NCI-H1105 treated with DMSO at 0.1 percent for 48 hours (cell line): Measurements from ENCODE around the gene ZNF598.
"Not testable (repeated sequence)": the region's sequence is repeated elsewhere in the genome, so short reads cannot be mapped to it uniquely, and the experiment has no call there.

Source experiments
- DNase-seq: peaks from one replicate; lab custom pipeline; 2025; lab: John Stamatoyannopoulos, UW

Gene ZNF598

GRCh38 chr16:2027024-2028010 is 17.7 kb upstream of the ZNF598 start:
- no peak for DNase-seq

DNA sequence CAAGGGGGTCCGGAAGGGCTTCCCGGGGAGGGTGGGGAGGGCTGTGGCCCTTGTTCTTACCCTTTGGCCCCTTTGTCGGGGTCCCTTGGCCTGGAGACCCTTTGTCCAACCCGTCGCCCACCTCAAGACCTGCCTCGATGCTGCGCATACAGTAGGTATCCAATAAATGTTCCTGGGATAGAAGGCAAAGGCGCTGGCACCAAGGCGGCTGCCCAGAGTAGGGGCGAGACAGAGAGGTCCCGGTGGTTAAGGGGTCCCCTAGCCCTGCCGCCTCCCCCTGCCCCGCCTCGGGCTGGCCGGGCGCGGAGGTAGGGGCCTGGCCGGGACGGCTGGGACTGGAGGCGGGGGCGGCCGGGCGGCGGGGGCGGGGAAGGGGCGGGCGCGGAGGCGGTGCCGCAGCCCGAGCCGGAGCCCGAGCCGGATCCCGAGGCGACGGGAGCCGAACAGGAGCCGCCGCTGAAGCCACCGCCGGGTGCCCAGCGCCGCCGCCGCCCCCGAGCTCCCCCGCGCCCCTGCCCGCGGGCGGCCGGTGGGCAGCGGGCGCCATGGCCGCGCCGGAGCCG is 16.9 kb upstream of the ZNF598 start, which contains the start of gene NHERF2:
Gene NHERF2 (plus strand): TSS at position 442 of the 563 bp plus-strand sequence. CDS start 104 bp downstream, at position 546.
- no peak for DNase-seq

- no peak for DNase-seq
These were observed 16.3 kb upstream of the ZNF598 start for GRCh38 chr16:2025878-2026460.

GRCh38 chr16:2025251-2025650 is 15.6 kb upstream of the ZNF598 start:
- no peak for DNase-seq

DNA sequence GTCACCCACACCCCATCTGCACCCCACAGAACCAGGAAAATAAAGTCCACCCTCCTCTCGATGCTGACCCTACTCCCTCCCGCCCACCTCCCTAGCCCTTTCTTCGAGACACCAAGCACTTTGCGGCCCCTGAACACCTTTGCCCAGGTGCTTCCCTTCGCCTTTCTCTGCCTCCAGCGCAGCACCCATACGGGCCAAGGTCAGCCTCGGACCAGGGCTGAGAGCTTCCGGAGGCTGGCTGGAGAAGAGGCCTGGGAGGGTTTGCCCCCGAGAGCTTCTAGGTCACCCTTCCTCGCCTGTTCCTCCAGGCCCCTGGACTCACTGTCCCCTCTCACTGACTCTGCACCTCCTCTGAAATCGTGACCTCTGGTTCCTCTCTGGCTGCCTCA is 14.4 kb upstream of the ZNF598 start:
- DNase-seq = no peak

GRCh38 chr16:2023092-2024031 is 13.7 kb upstream of the ZNF598 start:
- DNase-seq = peak; percentile 62

DNA sequence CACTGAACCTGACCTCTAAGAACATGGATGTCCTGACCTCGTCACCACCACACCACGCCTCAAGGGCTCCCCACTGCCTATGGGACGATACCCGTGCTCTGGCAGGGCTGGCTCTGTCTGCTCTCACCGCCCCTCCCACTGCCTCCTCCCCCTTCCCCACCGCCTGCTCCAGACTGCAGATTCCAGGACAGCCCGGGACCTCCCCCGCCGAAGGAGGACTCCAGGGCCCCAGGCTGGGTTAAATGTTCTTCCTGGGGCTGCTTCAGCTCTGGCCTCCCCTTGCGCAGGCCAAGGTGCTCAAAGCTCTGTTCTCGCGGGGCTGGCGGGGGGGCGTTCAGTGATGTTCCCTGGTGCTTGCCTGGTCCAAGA is 13.1 kb upstream of the ZNF598 start:
- DNase-seq = no peak

DNA sequence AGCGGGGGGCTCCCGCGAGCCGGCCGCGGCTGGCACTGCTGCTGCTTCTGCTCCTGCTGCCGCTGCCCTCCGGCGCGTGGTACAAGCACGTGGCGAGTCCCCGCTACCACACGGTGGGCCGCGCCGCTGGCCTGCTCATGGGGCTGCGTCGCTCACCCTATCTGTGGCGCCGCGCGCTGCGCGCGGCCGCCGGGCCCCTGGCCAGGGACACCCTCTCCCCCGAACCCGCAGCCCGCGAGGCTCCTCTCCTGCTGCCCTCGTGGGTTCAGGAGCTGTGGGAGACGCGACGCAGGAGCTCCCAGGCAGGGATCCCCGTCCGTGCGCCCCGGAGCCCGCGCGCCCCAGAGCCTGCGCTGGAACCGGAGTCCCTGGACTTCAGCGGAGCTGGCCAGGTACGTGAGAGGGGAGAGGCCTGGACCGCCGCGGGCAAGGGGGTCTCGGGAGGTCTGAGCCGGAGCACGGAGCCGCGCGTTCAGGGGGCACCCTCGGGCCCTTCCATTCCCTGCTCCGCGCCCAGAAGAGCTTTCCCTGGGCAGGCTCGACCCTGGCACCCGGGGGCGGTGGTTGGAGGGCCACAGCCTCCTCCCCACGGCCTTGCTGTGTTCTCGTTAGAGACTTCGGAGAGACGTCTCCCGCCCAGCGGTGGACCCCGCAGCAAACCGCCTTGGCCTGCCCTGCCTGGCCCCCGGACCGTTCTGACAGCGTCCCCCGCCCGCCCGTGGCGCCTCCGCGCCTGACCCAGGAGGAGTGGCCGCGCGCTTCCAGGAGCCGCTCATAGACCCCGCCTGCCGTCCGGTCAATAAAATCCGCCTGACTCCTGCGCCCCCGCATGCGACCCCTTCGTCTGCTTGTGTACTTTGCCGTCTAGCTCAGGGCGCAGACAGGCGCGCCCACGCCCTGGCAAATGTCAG is 10.6 kb upstream of the ZNF598 start:
- DNase-seq = no peak

DNA sequence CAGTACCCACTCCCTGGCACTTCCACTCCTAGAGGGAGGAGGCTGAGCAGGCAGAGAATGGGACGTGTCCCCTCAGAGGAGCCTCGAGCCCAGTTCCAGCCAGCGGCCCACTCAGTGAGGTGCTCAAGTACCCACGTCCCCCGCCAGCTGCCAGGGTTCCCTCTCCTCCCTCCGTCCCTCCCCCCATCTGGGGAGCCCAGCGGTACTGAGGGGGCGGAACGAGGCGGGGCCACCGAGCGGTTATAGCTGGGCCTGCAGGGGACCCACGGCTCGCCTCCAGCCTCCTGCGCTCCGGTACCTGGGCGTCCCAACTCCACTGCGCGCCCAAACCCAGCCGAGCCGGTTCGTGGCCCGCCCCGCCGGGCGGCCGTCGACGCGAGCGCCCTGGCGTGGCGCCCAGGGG is 9.9 kb upstream of the ZNF598 start, which contains the start of gene NPW:
Gene NPW (plus strand): TSS at position 268 of the 403 bp plus-strand sequence.
- DNase-seq = peak; percentile 8

GRCh38 chr16:2016407-2016922 is 6.8 kb upstream of the ZNF598 start:
- no peak for DNase-seq

- no peak for DNase-seq
These were observed 6.3 kb upstream of the ZNF598 start for GRCh38 chr16:2015947-2016208.

DNA sequence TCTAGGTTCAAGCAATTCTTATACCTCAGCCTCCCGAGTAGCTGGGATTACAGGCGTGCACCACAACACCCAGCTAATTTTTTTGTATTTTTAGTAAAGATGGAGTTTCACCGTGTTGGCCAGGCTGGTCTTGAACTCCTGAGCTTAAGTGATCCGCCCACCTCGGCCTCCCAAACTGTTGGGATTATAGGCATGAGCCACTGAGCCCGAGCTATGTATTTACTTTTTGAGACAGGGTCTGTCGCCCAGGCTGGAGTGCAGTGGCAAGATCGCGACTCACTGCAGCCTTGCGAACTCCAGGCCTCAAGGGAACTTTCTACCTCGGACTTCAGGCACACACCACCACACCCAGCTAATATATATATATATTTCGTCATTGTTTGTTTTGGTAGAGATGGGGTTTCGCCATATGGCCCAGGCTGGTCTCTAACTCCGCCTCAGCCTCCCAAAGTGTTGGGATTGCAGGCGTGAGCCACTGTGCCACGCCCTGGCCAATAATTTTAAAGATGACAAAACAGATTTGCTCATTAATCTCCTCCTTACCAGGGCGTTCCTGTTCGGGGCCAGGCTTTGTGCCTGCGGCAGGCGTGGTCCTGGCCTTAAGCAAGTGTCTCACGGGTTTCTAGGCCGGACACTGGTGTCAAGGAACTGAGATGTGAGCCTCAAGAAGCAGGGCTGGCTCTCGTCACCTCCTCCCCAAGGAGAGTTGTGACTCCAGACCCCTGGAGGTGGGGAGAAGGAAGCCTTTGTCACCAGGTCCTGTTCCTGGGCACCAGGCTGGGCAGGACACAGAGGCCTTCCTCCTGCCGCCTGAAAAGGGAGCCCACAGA is 5.7 kb upstream of the ZNF598 start:
- no peak for DNase-seq

DNA sequence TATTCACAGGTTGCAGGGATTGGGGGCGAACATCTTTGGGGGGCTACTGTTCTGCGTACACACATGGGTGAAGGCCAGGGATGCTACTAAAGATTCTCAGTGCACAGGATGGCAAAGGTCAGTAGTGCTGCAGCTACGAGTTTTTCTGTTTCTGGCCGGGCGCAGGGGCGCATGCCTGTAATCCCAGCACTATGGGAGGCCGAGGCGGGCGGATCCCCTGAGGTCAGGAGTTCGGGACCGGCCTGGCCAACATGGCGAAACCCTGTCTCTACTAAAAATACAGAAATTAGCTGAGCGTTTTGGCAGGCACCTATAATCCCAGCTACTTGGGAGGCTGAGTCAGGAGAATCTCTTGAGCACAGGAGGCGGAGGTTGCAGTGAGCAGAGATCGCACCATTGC is 3.9 kb upstream of the ZNF598 start:
- no peak for DNase-seq

DNA sequence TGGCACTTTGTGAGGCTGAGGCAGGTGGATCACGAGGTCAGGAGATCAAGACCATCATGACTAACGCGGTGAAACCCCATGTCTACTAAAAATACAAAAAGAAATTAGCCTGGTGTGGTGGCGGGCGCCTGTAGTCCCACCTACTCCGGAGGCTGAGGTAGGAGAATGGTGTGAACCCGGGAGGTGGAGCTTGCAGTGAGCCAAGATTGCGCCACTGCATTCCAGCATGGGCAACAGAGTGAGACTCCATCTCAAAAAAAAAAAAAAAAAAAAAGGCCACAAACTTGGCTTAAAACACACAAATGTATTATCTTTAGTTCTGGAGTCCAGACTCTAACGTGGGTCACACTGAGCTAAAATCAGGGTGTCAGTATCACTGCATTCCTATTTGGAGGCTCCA is 2.1 kb upstream of the ZNF598 start:
- not testable (repeated sequence) for DNase-seq

DNA sequence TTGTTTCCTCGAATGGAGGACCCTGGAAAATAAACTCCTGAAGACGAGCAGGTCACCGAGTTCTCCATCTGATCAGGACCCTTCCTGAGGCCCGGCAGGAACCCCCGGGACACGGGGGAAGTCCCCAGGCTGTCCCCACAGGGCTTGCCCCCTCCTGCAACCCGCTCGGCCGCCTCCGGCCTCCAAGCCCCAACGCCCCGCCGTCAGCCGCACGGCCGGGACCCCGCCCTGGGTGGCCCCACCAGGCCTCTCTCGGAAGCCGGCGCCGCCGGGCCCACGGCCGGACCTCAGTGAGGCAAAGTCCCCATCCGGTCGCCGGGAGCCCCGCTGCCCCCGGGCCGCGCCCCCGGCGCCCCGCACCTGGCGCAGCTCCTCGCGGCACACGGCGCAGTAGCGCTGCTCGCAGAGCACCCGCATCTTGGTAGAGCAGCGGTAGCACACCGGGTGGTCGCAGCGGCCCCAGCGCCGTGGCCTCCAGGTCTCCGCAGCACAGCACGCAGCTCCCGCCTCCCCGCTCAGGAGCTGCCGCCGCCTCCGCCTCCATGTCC is 383 bp downstream of the ZNF598 start:
- DNase-seq = no peak

DNA sequence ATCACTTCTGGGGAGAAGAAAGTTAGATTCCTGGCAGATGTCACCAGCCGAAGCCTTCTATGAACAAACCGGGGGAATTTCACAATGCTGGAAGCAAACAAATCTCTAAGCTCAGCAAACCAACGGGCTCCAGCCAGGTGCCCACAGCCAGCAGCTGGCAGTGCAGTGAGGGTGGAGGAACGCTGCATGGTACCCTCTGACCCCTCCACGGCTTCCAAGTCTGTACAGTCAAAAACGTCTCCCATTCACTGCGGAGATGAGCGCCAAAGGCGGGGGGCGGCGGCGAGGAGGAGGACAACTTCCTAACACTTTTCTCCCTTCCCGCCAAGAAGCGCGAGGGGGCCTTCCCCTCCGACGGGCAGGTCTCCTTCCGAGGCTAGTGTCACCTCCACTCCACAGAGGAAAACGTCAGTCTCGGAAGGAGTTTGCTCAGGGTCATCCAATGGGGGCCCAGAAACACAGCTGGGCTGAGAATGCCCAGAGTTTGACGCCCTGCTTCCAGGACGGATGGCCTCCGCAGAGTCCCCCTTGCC is 924 bp downstream of the ZNF598 start:
- DNase-seq = no peak

- DNase-seq = no peak
These were observed 1.6 kb downstream of the ZNF598 start for GRCh38 chr16:2008009-2008526.

- no peak for DNase-seq
These were observed 2.4 kb downstream of the ZNF598 start for GRCh38 chr16:2007081-2007836.
